H1 (cell line): ENCODE data around the gene POLA2. TPM values are rescaled to one million over a fixed set of nuclear protein-coding genes. Genes with fewer than 3 reads are reported as not detected.

Experiments used
- CTCF ChIA-PET: fragments of 300-600 bp; sonication (Branson Sonifier 250); formaldehyde crosslinking; loops from one replicate; lab custom pipeline; 2021; ENCODE audit not compliant: partially characterized antibody; lab: Charles Lee
- POLR2A ChIA-PET: fragments of 300-600 bp; sonication (Branson Sonifier 250); formaldehyde crosslinking; loops from one replicate; lab custom pipeline; 2021; ENCODE audit warnings: inconsistent platforms; ENCODE audit not compliant: partially characterized antibody; lab: Charles Lee
- DNase-seq, 2 experiments: peaks; one replicate each; pipeline versions ENCODE4 v3.0.0 to v3.0.0-alpha.2; 2010 to 2022; ENCODE audit warnings: low spot score in 2 of 2, low read depth in 1 of 2, mixed read lengths in 1 of 2
- FAIRE-seq: peaks from 2 replicates; lab custom pipeline; 2011; peaks lifted over from hg19 to GRCh38; lab: Jason Lieb, UNC
- H2AFZ ChIP-seq: 2 replicates; pipeline ENCODE4 v1.8.1; 2012; ENCODE audit warnings: low read length, inconsistent platforms
- H2AK5ac ChIP-seq: 2 replicates; pipeline ENCODE4 v1.6.1; 2013; ENCODE audit warnings: low read depth, low read length
- H2BK120ac ChIP-seq: replicated peaks from 2 replicates; pipeline ENCODE3; 2013; ENCODE audit warnings: low read depth, low read length, inconsistent platforms
- H2BK12ac ChIP-seq: 2 replicates; pipeline ENCODE4 v1.6.1; 2013; ENCODE audit warnings: low read depth, low read length
- H2BK15ac ChIP-seq: 2 replicates; pipeline ENCODE4 v1.6.1; 2013; ENCODE audit warnings: low read length
- H2BK20ac ChIP-seq: 2 replicates; pipeline ENCODE4 v1.6.1; 2013; ENCODE audit warnings: low read length
- H2BK5ac ChIP-seq: 2 replicates; pipeline ENCODE4 v1.6.1; 2013; ENCODE audit warnings: low read depth, low read length
- H3K14ac ChIP-seq: 2 replicates; pipeline ENCODE4 v1.6.1; 2013; ENCODE audit warnings: inconsistent platforms; ENCODE audit not compliant: insufficient read length
- H3K18ac ChIP-seq: 2 replicates; pipeline ENCODE4 v1.6.1; 2013; ENCODE audit warnings: low read length; ENCODE audit errors: extremely low read depth
- H3K23ac ChIP-seq: 2 replicates; pipeline ENCODE4 v1.6.1; 2013; ENCODE audit warnings: inconsistent platforms; ENCODE audit not compliant: insufficient read length
- H3K23me2 ChIP-seq: 2 replicates; pipeline ENCODE4 v1.6.1; 2013; ENCODE audit warnings: low read depth, low read length
- H3K27ac ChIP-seq: 2 replicates; pipeline ENCODE4 v1.6.1; 2011; ENCODE audit warnings: low read depth, low read length, inconsistent platforms
- H3K27me3 ChIP-seq, 4 experiments: replicated peaks in 1 of 4; 1 replicate in 1 of 4; 2 replicates in 3 of 4; pipeline versions ENCODE4 v1.6.1 to v1.8.1; 2011 to 2013; ENCODE audit warnings: low read length in 3 of 4, mild to moderate bottlenecking in 3 of 4, inconsistent platforms in 2 of 4, mixed read lengths in 2 of 4, moderate library complexity in 1 of 4; ENCODE audit not compliant: control insufficient read depth in 3 of 4, insufficient read depth in 3 of 4; ENCODE audit errors: extremely low read depth in 1 of 4
- H3K36me3 ChIP-seq, 4 experiments: 2 replicates each; pipeline versions ENCODE4 v1.6.1 to v1.8.1; 2011 to 2013; ENCODE audit warnings: mild to moderate bottlenecking in 4 of 4, low read length in 3 of 4, moderate library complexity in 2 of 4, control low read depth in 1 of 4, inconsistent platforms in 1 of 4; ENCODE audit not compliant: insufficient read depth in 4 of 4, control insufficient read depth in 2 of 4
- H3K4ac ChIP-seq: replicated peaks from 2 replicates; pipeline ENCODE3; 2013; ENCODE audit warnings: low read length, low read depth, mixed read lengths, inconsistent platforms; ENCODE audit not compliant: insufficient read length
- H3K4me1 ChIP-seq, 4 experiments: replicated peaks in 1 of 4; 1 replicate in 1 of 4; 2 replicates in 3 of 4; pipeline versions ENCODE4 v1.6.1 to v1.8.1; 2011 to 2013; ENCODE audit warnings: low read length in 3 of 4, inconsistent platforms in 2 of 4, mixed read lengths in 1 of 4; ENCODE audit not compliant: insufficient read depth in 4 of 4, control insufficient read depth in 3 of 4
- H3K4me2 ChIP-seq, 2 experiments: 2 replicates each; pipeline versions ENCODE4 v1.6.1 to v1.8.1; 2011 to 2013; ENCODE audit warnings: low read depth in 2 of 2, low read length in 2 of 2, control low read depth in 1 of 2, inconsistent platforms in 1 of 2, mild to moderate bottlenecking in 1 of 2; ENCODE audit not compliant: insufficient read depth in 1 of 2
- H3K4me3 ChIP-seq, 4 experiments: fragments of 200-600, 300-600 bp in 1 of 4; sonication (generic), shearing (Covaris generic), sonication (Bioruptor Twin) in 1 of 4; 2 replicates each; pipeline versions ENCODE4 v1.5.1 to v1.8.1; 2011 to 2016; ENCODE audit warnings: low read length in 4 of 4, low read depth in 3 of 4, control low read depth in 2 of 4, inconsistent platforms in 2 of 4, mild to moderate bottlenecking in 2 of 4, mixed read lengths in 1 of 4, moderate library complexity in 1 of 4; ENCODE audit not compliant: insufficient read depth in 2 of 4; ENCODE audit errors: extremely low read depth in 1 of 4
- H3K56ac ChIP-seq: replicated peaks from 2 replicates; pipeline ENCODE3; 2013; ENCODE audit warnings: low read depth, mild to moderate bottlenecking, mixed read lengths, low read length, inconsistent platforms; ENCODE audit not compliant: insufficient read length
- H3K79me1 ChIP-seq: 2 replicates; pipeline ENCODE4 v1.6.1; 2013; ENCODE audit warnings: low read depth, low read length, control low read depth
- H3K79me2 ChIP-seq, 2 experiments: 2 replicates each; pipeline versions ENCODE4 v1.6.1 to v1.8.1; 2012 to 2013; ENCODE audit warnings: low read length in 2 of 2, mild to moderate bottlenecking in 2 of 2, inconsistent platforms in 1 of 2; ENCODE audit not compliant: insufficient read depth in 2 of 2, control insufficient read depth in 1 of 2
- H3K9ac ChIP-seq, 4 experiments: replicated peaks in 1 of 4; 1 replicate in 1 of 4; 2 replicates in 3 of 4; pipeline versions ENCODE4 v1.6.1 to v1.8.1; 2011 to 2013; ENCODE audit warnings: low read depth in 3 of 4, low read length in 3 of 4, control low read depth in 2 of 4, mild to moderate bottlenecking in 2 of 4, moderate library complexity in 2 of 4, inconsistent platforms in 1 of 4; ENCODE audit errors: extremely low read depth in 1 of 4
- H3K9me3 ChIP-seq, 2 experiments: 2 replicates each; pipeline versions ENCODE4 v1.6.1 to v1.8.1; 2012 to 2013; ENCODE audit warnings: mild to moderate bottlenecking in 2 of 2, moderate library complexity in 2 of 2, control low read depth in 1 of 2, inconsistent platforms in 1 of 2, low read depth in 1 of 2, low read length in 1 of 2, mixed read lengths in 1 of 2; ENCODE audit not compliant: insufficient read depth in 2 of 2
- H4K20me1 ChIP-seq, 2 experiments: replicated peaks in 1 of 2; 2 replicates each; pipeline versions ENCODE3 to v1.8.1; 2011 to 2013; ENCODE audit warnings: inconsistent platforms in 2 of 2, low read length in 2 of 2, mild to moderate bottlenecking in 1 of 2; ENCODE audit not compliant: insufficient read depth in 2 of 2, control insufficient read depth in 1 of 2
- H4K5ac ChIP-seq: 2 replicates; pipeline ENCODE4 v1.6.1; 2013; ENCODE audit warnings: low read length, low read depth, mixed read lengths, inconsistent platforms; ENCODE audit not compliant: insufficient read length
- H4K8ac ChIP-seq: 2 replicates; pipeline ENCODE4 v1.8.0; 2013; ENCODE audit warnings: mild to moderate bottlenecking, moderate library complexity, low read length, inconsistent platforms; ENCODE audit not compliant: insufficient read depth; ENCODE audit errors: extremely low read depth
- H4K91ac ChIP-seq: replicated peaks from 2 replicates; pipeline ENCODE3; 2013; ENCODE audit warnings: low read length, mixed read lengths, inconsistent platforms; ENCODE audit not compliant: insufficient read length
- BCL11A ChIP-seq, 2 experiments: IDR thresholded peaks; one replicate each; pipeline ENCODE4 v1.6.1; 2011; ENCODE audit warnings: low read depth in 2 of 2, low read length in 2 of 2, mild to moderate bottlenecking in 2 of 2
- CTCF ChIP-seq, 3 experiments: IDR thresholded peaks; 1 replicate in 2 of 3; 2 replicates in 1 of 3; pipeline versions ENCODE4 v1.5.1 to v1.6.1; 2011; ENCODE audit warnings: low read length in 3 of 3, mild to moderate bottlenecking in 3 of 3, inconsistent platforms in 2 of 3, low read depth in 1 of 3, moderate library complexity in 1 of 3; ENCODE audit not compliant: insufficient read depth in 1 of 3; ENCODE audit errors: control extremely low read depth in 1 of 3
- EZH2 ChIP-seq: fragments of 200-600 bp; sonication (generic); IDR thresholded peaks from 2 replicates; pipeline ENCODE4 v1.7.1; 2012; ENCODE audit warnings: low read depth, mild to moderate bottlenecking, moderate library complexity, low read length, inconsistent platforms; ENCODE audit not compliant: severe bottlenecking
- HDAC6 ChIP-seq: IDR thresholded peaks from one replicate; pipeline ENCODE4 v1.7.1; 2012; ENCODE audit warnings: low read depth, mild to moderate bottlenecking, inconsistent platforms, low read length, moderate library complexity
- NRF1 ChIP-seq: IDR thresholded peaks from 2 replicates; pipeline ENCODE4 v1.6.1; 2011; ENCODE audit warnings: mild to moderate bottlenecking, low read depth, low read length, improper control_type of control experiment
- PHF8 ChIP-seq: fragments of 200-600 bp; sonication (generic); conservative IDR thresholded peaks from 2 replicates; pipeline ENCODE4 v1.7.1; 2012; ENCODE audit warnings: low read depth, mild to moderate bottlenecking, inconsistent platforms, low read length, moderate library complexity
- RAD21 ChIP-seq, 2 experiments: IDR thresholded peaks in 1 of 2; conservative IDR thresholded peaks in 1 of 2; 2 replicates each; pipeline ENCODE4 v1.6.1; 2011; ENCODE audit warnings: low read depth in 2 of 2, low read length in 2 of 2, improper control_type of control experiment in 1 of 2, inconsistent platforms in 1 of 2, mild to moderate bottlenecking in 1 of 2, moderate library complexity in 1 of 2
- SP2 ChIP-seq: IDR thresholded peaks from 2 replicates; pipeline ENCODE4 v1.6.1; 2012; ENCODE audit warnings: mild to moderate bottlenecking, low read length, inconsistent platforms
- TEAD4 ChIP-seq: IDR thresholded peaks from 2 replicates; pipeline ENCODE4 v1.6.1; 2012; ENCODE audit warnings: low read depth, low read length, inconsistent platforms, mixed read lengths
- WGBS, 2 experiments: shearing (Covaris generic) in 1 of 2; methylation state at CpG; one replicate each; pipeline versions ENCODE4 v1.1.6 to v1.1.7; 2013 to 2015; ENCODE audit warnings: low lambda C conversion rate in 2 of 2, mixed read lengths in 2 of 2, inconsistent platforms in 1 of 2, low coverage in 1 of 2, missing lambda C conversion rate in 1 of 2; ENCODE audit not compliant: insufficient replicate concordance in 2 of 2, insufficient coverage in 1 of 2, insufficient read length in 1 of 2; ENCODE audit errors: extremely low coverage in 1 of 2, missing lambda C conversion rate in 1 of 2; 5-methylcytosine and 5-hydroxymethylcytosine counted together
- polyA plus RNA-seq, 7 experiments: library from polyadenylated mRNA; depleted of rRNA in 3 of 7; stranded (reverse) in 5 of 7; unstranded in 2 of 7; fragments of >200 nt in 5 of 7; fragments of 200-250 nt in 2 of 7; gene quantifications; 1 replicate in 5 of 7; 2 replicates in 1 of 7; 4 replicates in 1 of 7; pipeline versions ENCODE4 v1.2.1 to v1.2.3, GENCODE V29; 2011 to 2013; ENCODE audit warnings: missing spikeins in 2 of 7, mixed read lengths in 2 of 7
- total RNA-seq: library from RNA; stranded (reverse); fragmentation: NEBNext Ultra II Directional; extraction: Animal tissue kit (Norgen Biotek cat#: 25700); gene quantifications from 2 replicates; pipeline ENCODE4 v1.2.1, GENCODE V29; 2021

Gene POLA2
- total and polyA plus RNA-seq, 2 of the 8 experiments (the other 6 are each of a cell fraction or from before 2014, with no cell fraction given), result 31.2 to 55.9 TPM

- Histone ChIP-seq H4K20me1 (peaks cover 0 to 2% of the 10 kb centered on the region in 2 experiments), H3K79me2 (no peaks in the 10 kb centered on the region), H3K23me2 (no peaks in the 10 kb centered on the region), H2BK15ac (no peak overlapping the region), H2BK5ac (no peak overlapping the region), H3K56ac (no peak overlapping the region), H3K18ac (no peak overlapping the region), H3K9ac (no peak overlapping the region), H4K5ac (no peak overlapping the region), H3K79me1 (no peaks in the 10 kb centered on the region; the same call in 1 of the 2 replicates), H3K9me3 (no peaks in the 10 kb centered on the region), H2BK20ac (no peak overlapping the region), H3K4me2 (no peak overlapping the region), H3K27me3 (no peaks in the 10 kb centered on the region), H3K4ac (no peak overlapping the region), H2AK5ac (no peak overlapping the region), H3K23ac (no peak overlapping the region), H3K4me3 (no peak overlapping the region), H4K91ac (no peak overlapping the region), H3K27ac (no peak overlapping the region), H3K4me1 (no peaks in the 10 kb centered on the region), H3K36me3 (peaks cover 29 to 84% (median 55%) of the 10 kb centered on the region in 4 experiments), H2BK120ac (no peak overlapping the region), H2AFZ (no peak overlapping the region), H4K8ac (no peak overlapping the region), H3K14ac (no peak overlapping the region), H2BK12ac (no peak overlapping the region)
- FAIRE-seq, result no peak
- CTCF ChIA-PET, result interaction anchor here (1.0 to 52.8 kb wide), 4 partner anchors 2 to 39 kb away, joined by 3 to 1179 read pairs (median 591); partner anchors contain the start of genes CDC42EP2 and DPF2
- 89% methylated on average over 6 of the region's 6 CpGs; no CpG with 5 or more reads in 1 of the 2 experiments for WGBS, 2 experiments
- POLR2A ChIA-PET, result interaction anchor here (0.8 to 1.5 kb wide), 6 partner anchors 8 to 214 kb away, joined by 3 to 4 read pairs (median 3); partner anchors contain the start of gene DPF2
- DNase-seq, result no peak
- no peak for TF ChIP-seq HDAC6
- no peak for TF ChIP-seq NRF1
- no peak for TF ChIP-seq EZH2
- TF ChIP-seq PHF8, result no peak
- TF ChIP-seq CTCF (IDR thresholded peaks at IDR 0.05; ENCODE audit: control extremely low read depth in 1 of 3, insufficient read depth in 1 of 3, low read depth in 1 of 3, low read length in 3 of 3), result no peak
- TF ChIP-seq BCL11A (IDR thresholded peaks at IDR 0.05; ENCODE audit: low read depth in 2 of 2, low read length in 2 of 2), result no peak
- TF ChIP-seq TEAD4, result no peak
- no peak for TF ChIP-seq RAD21 (IDR thresholded peaks at IDR 0.05 in 1 of 2, conservative IDR thresholded peaks at IDR 0.05 in 1 of 2; ENCODE audit: low read depth in 2 of 2, low read length in 2 of 2)
- no peak for TF ChIP-seq SP2
Measured at GRCh38 chr11:65288706-65289536, 27.2 kb downstream of the POLA2 start.
